Panc1 (cell line): ENCODE measurements around the gene KCNJ9.

Experiments used
- POLR2AphosphoS5 ChIP-seq: IDR thresholded peaks from 2 replicates; pipeline ENCODE4 v1.6.1; 2012; ENCODE audit warnings: mild to moderate bottlenecking, low read depth, low read length, moderate library complexity
- TCF7L2 ChIP-seq: IDR thresholded peaks from 2 replicates; pipeline ENCODE4 v1.6.1; 2011; ENCODE audit warnings: mild to moderate bottlenecking, low read depth, low read length, inconsistent platforms
- TF ChIP-seq, protein P1 (sequence below): fragments of 450-650 bp; IDR thresholded peaks from 2 replicates; pipeline ENCODE4 v1.5.1; 2017; ENCODE audit warnings: mild to moderate bottlenecking

DNA sequence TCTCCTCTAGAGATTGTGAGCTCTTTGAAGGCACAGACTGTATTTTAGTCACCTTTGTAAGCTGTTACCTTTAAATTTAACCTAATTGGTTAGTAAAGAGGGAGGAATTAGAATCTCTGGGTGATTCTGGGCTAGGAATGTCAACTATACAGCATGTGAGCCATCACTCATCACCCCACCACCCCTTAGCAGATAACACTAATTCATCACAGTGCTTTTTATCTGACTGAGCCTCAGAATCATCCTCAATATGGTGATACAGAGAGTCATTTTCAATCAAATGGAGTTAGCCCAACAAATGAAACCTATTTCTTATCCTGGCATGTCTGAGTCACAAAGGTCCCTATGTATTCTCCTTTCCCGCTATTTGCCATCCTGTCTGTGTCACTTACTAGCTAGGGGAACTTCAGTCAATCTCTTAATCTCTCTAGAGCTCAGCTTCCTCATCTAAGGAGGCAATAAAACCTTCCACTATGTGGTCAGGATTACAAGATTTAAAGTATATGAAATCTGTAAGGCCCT, 24.6 kb upstream of the KCNJ9 start:
- TF ChIP-seq, protein P1, sequence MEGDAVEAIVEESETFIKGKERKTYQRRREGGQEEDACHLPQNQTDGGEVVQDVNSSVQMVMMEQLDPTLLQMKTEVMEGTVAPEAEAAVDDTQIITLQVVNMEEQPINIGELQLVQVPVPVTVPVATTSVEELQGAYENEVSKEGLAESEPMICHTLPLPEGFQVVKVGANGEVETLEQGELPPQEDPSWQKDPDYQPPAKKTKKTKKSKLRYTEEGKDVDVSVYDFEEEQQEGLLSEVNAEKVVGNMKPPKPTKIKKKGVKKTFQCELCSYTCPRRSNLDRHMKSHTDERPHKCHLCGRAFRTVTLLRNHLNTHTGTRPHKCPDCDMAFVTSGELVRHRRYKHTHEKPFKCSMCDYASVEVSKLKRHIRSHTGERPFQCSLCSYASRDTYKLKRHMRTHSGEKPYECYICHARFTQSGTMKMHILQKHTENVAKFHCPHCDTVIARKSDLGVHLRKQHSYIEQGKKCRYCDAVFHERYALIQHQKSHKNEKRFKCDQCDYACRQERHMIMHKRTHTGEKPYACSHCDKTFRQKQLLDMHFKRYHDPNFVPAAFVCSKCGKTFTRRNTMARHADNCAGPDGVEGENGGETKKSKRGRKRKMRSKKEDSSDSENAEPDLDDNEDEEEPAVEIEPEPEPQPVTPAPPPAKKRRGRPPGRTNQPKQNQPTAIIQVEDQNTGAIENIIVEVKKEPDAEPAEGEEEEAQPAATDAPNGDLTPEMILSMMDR, result no peak
- no peak for TF ChIP-seq POLR2AphosphoS5
- no peak for TF ChIP-seq TCF7L2
